Rectal smooth muscle tissue (tissue), 1 donor: ENCODE measurements around the gene KCNIP4.

Source experiments
- H3K27ac ChIP-seq: one replicate; pipeline ENCODE4 v1.7.0; 2013; ENCODE audit warnings: low read depth, low read length, inconsistent platforms
- H3K27me3 ChIP-seq: one replicate; pipeline ENCODE4 v1.7.0; 2013; ENCODE audit warnings: low read length; ENCODE audit not compliant: control insufficient read depth, insufficient read depth
- H3K36me3 ChIP-seq: one replicate; pipeline ENCODE4 v1.7.0; 2013; ENCODE audit warnings: low read length; ENCODE audit not compliant: control insufficient read depth, insufficient read depth
- H3K4me1 ChIP-seq: one replicate; pipeline ENCODE4 v1.7.0; 2013; ENCODE audit warnings: low read length; ENCODE audit not compliant: control insufficient read depth, insufficient read depth
- H3K4me3 ChIP-seq: one replicate; pipeline ENCODE4 v1.7.0; 2013; ENCODE audit warnings: low read length
- H3K9ac ChIP-seq: one replicate; pipeline ENCODE4 v1.7.0; 2013; ENCODE audit warnings: low read length

The KCNIP4 gene

GRCh38 chr4:21641696-21642095, 306.9 kb downstream of the KCNIP4 start:
- H3K27me3 ChIP-seq = no peaks in the 10 kb centered on the region
- H3K9ac ChIP-seq = no peak overlapping the region
- no peaks in the 10 kb centered on the region for H3K36me3 ChIP-seq
- no peaks in the 10 kb centered on the region for H3K4me1 ChIP-seq
- H3K27ac ChIP-seq = no peak overlapping the region
- H3K4me3 ChIP-seq = no peak overlapping the region

GRCh38 chr4:21638171-21638725, 310.3 kb downstream of the KCNIP4 start:
- Histone ChIP-seq H3K27me3 (no peaks in the 10 kb centered on the region), H3K27ac (no peak overlapping the region), H3K4me1 (no peaks in the 10 kb centered on the region), H3K9ac (no peak overlapping the region), H3K4me3 (no peak overlapping the region), H3K36me3 (no peaks in the 10 kb centered on the region)

- Histone ChIP-seq H3K27ac (no peak overlapping the region), H3K36me3 (no peaks in the 10 kb centered on the region), H3K27me3 (no peaks in the 10 kb centered on the region), H3K9ac (no peak overlapping the region), H3K4me3 (no peak overlapping the region), H3K4me1 (no peaks in the 10 kb centered on the region)
Measured at GRCh38 chr4:21628916-21629610, 319.5 kb downstream of the KCNIP4 start.

- Histone ChIP-seq H3K4me3 (no peak overlapping the region), H3K27ac (no peak overlapping the region), H3K4me1 (no peaks in the 10 kb centered on the region), H3K36me3 (no peaks in the 10 kb centered on the region), H3K9ac (no peak overlapping the region), H3K27me3 (no peaks in the 10 kb centered on the region)
Measured at GRCh38 chr4:21628116-21628670, 320.4 kb downstream of the KCNIP4 start.

DNA sequence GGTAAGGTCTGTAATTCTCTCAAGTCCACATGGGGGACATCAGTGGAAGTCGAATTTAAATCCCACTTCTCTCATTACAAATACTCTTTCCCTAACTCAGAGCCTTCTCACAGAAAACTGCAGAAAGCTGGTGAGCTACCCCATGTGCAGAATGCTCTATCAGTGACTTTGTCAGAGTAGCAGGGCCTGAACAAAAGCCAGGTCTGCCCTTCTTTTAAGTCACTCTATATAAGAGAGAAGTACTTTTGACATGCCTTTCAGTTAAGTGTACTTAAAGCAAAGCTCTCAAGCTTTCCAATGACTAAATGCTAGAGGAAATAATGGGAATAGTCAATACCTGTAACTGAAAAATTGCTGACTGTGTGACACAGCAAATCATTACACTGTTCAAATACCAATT, 323.1 kb downstream of the KCNIP4 start:
- no peaks in the 10 kb centered on the region for H3K27me3 ChIP-seq
- no peaks in the 10 kb centered on the region for H3K36me3 ChIP-seq
- H3K9ac ChIP-seq = no peak overlapping the region
- no peaks in the 10 kb centered on the region for H3K4me1 ChIP-seq
- no peak overlapping the region for H3K4me3 ChIP-seq
- no peak overlapping the region for H3K27ac ChIP-seq

GRCh38 chr4:21605006-21605405, 343.6 kb downstream of the KCNIP4 start:
- Histone ChIP-seq H3K9ac (no peak overlapping the region), H3K27ac (no peak overlapping the region), H3K36me3 (no peaks in the 10 kb centered on the region), H3K27me3 (no peaks in the 10 kb centered on the region), H3K4me1 (no peaks in the 10 kb centered on the region), H3K4me3 (no peak overlapping the region)

DNA sequence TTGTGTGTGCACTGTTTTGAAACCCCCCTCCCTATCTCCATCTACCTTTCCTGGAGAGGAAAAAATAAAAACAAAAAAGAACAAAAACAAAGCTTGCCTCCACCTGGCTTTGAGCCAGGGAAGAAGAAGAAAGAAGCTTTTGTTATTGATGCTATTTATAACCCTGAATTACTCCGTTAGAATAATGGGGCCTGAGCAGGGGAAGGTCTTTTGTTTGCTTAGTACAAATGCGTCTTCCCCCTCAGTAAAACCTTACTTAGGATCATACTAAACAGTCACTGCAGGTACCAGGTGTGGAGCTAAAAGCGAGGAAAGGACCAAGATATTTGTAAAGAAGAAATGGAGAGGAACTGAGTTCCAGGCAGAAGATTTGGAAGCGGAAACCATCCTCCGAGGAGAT, 352.1 kb downstream of the KCNIP4 start:
- H3K27ac ChIP-seq = no peak overlapping the region
- no peak overlapping the region for H3K4me3 ChIP-seq
- no peaks in the 10 kb centered on the region for H3K4me1 ChIP-seq
- no peaks in the 10 kb centered on the region for H3K36me3 ChIP-seq
- no peak overlapping the region for H3K9ac ChIP-seq
- no peaks in the 10 kb centered on the region for H3K27me3 ChIP-seq

DNA sequence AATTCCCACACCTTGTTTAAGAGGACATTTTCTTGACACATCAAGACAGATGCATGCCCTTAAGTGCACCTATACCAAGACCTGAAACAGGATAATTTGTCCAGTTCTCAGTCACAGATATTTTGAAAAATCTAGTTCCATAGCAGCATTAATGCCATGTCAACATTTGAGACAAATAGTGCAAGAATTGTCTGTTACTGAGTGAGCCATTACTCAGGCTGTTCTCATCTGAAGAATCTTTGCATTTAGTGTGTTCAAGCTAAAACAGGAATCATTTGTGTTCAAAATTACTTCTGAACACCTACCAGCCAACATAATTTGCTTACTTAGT, 354.9 kb downstream of the KCNIP4 start:
- H3K9ac ChIP-seq = no peak overlapping the region

DNA sequence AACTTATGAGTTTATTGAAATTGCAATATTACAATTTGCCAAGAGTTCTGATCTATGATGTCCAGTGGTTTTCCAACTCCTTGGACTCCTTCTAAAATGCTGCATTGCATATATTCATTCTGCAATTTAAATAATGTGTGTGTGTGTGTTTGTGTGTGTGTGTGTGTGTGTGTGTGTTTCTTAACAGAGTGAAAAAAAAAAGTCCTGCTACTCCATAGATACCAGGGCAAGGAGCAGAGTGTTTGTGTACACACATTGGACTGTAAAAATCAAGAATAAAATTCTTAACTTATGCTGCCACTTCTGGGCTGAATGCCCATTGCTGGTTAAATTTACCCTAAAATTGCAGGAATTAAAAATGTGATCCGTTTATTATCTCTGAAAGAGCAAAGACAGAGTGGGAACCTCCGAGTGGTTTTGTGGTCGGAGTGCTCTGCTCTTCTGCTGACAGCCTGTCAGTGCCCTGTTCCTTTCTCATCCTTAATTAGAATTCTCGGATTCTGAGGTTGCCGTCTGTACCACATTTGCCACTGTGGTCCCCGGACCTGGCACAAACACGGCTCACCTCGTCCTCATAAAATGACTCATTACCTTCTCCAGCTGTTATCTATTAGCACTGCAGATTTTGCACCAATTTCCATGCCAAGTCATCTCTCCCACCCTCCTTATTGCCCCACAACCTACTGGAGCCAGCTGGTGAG, 355.5 kb downstream of the KCNIP4 start:
- H3K27ac ChIP-seq = no peak overlapping the region
- no peaks in the 10 kb centered on the region for H3K4me1 ChIP-seq
- H3K4me3 ChIP-seq = no peak overlapping the region
- no peak overlapping the region for H3K9ac ChIP-seq
- no peaks in the 10 kb centered on the region for H3K36me3 ChIP-seq
- H3K27me3 ChIP-seq = no peaks in the 10 kb centered on the region

More for the DNA sequence above, 354.9 kb downstream of the KCNIP4 start:
- Histone ChIP-seq H3K4me1 (no peaks in the 10 kb centered on the region), H3K4me3 (no peak overlapping the region), H3K36me3 (no peaks in the 10 kb centered on the region), H3K27me3 (no peaks in the 10 kb centered on the region), H3K27ac (no peak overlapping the region)

- Histone ChIP-seq H3K27ac (no peak overlapping the region), H3K36me3 (no peaks in the 10 kb centered on the region), H3K4me1 (no peaks in the 10 kb centered on the region), H3K9ac (no peak overlapping the region), H3K27me3 (no peaks in the 10 kb centered on the region), H3K4me3 (no peak overlapping the region)
Measured at GRCh38 chr4:21577056-21577455, 371.5 kb downstream of the KCNIP4 start.

DNA sequence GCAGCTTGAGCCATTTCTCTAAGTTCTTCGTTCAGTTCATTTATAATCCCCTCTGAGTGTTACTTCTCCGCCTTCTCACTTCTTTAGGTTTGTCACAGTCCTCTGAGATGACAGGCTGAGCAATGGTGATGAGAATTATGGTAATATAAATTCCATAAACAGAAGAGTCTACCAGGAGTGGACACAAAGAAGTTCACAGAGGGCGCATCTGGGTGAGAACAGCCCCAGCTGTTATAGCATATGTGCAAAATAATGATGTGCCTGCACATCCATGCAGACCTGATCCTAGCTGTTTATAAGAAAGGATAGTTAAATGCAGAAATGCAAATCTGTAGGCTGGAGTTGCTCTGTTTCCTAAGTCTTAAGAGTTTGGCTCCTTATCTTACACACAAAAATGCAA, 377.5 kb downstream of the KCNIP4 start:
- no peaks in the 10 kb centered on the region for H3K36me3 ChIP-seq
- H3K4me3 ChIP-seq = no peak overlapping the region
- H3K4me1 ChIP-seq = no peaks in the 10 kb centered on the region
- no peaks in the 10 kb centered on the region for H3K27me3 ChIP-seq
- no peak overlapping the region for H3K9ac ChIP-seq
- no peak overlapping the region for H3K27ac ChIP-seq

GRCh38 chr4:21569638-21570037, 378.9 kb downstream of the KCNIP4 start:
- H3K4me1 ChIP-seq = no peaks in the 10 kb centered on the region
- no peak overlapping the region for H3K9ac ChIP-seq
- H3K36me3 ChIP-seq = no peaks in the 10 kb centered on the region
- H3K4me3 ChIP-seq = no peak overlapping the region
- no peak overlapping the region for H3K27ac ChIP-seq
- no peaks in the 10 kb centered on the region for H3K27me3 ChIP-seq
